HL-60 (cell line): Measurements from ENCODE around the gene TOMM34.

Experiments used
- CTCF ChIP-seq: IDR thresholded peaks from one replicate; pipeline ENCODE4 v1.5.1; 2011; ENCODE audit warnings: low read length, control low read depth, inconsistent platforms; ENCODE audit not compliant: insufficient read depth
- GABPA ChIP-seq: IDR thresholded peaks from 2 replicates; pipeline ENCODE4 v1.6.1; 2012; ENCODE audit warnings: low read depth
- POLR2AphosphoS5 ChIP-seq: IDR thresholded peaks from 2 replicates; pipeline ENCODE4 v1.6.1; 2012; ENCODE audit warnings: low read depth

- no peak for TF ChIP-seq CTCF
- no peak for TF ChIP-seq GABPA
- TF ChIP-seq POLR2AphosphoS5, result no peak
Measured at GRCh38 chr20:44993343-44993742, 33.1 kb upstream of the TOMM34 start.
